NCI-H748 treated with DMSO at 0.1 percent for 48 hours (cell line): ENCODE results near the gene GHR.

Experiments
- DNase-seq: peaks from one replicate; lab custom pipeline; 2025; lab: John Stamatoyannopoulos, UW

The GHR gene

GRCh38 chr5:42604171-42604711 lies 181.0 kb downstream of the GHR start:
- no peak for DNase-seq

DNA sequence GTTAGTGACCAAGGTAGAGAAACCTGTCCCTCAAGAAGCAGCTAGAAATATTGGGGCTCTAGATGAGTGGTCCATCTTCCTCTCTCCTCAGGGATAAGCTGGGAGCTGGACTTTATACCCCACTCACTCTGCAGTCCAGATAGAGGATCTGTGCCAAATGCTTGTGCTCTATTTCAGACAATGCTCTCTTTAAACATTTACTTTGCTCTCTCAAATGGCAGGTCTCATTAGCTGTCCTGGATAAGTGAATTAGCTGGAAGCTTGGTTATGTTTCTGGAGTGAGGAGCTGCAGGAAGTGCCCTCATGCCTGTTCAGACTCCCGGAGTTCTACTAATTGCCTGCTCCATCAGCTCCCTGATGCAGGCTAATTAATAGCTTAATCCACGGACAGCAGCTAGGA lies 182.3 kb downstream of the GHR start:
- peak; percentile 46 for DNase-seq

DNA sequence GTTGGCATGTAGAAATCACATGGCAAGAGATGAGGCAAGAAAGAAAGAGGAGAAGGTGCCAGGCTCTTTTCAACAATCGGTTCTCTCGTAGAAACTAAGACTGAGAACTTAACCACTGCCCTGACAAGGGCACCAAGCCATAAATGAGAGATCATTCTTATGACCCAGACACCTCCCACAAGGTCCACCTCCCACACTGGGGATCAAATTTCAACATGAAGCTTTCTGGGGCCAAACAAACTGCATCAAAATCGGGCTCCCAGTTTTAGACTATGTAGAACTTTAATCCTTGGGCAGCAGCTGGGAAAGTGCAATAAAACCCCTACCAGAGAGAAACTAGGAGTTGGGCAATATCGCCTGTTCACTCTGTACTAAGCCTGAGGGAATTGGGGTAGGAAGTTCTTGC lies 183.2 kb downstream of the GHR start:
- DNase-seq = no peak

DNA sequence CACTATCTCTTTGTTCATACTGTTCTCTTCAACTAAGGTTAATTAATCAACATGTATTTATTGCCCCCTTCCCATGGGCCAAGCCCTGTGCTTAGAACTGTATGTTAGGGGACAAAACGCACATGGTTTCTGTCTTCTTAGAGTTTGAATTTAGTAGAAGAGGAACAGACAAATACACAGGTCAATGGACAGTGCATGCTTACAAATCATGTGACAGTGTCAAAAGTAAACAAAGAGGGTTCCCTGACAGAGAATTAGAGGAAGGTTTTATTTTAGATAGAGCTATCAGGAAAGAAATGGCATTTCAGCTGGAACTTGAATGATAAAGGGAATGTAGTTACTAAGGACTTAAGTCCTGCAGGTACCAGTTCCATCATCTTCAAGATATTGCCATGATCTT lies 188.2 kb downstream of the GHR start:
- DNase-seq = no peak

- DNase-seq = no peak
Observed at GRCh38 chr5:42612750-42613366, 189.6 kb downstream of the GHR start.

GRCh38 chr5:42614509-42614908 lies 191.3 kb downstream of the GHR start:
- no peak for DNase-seq

DNA sequence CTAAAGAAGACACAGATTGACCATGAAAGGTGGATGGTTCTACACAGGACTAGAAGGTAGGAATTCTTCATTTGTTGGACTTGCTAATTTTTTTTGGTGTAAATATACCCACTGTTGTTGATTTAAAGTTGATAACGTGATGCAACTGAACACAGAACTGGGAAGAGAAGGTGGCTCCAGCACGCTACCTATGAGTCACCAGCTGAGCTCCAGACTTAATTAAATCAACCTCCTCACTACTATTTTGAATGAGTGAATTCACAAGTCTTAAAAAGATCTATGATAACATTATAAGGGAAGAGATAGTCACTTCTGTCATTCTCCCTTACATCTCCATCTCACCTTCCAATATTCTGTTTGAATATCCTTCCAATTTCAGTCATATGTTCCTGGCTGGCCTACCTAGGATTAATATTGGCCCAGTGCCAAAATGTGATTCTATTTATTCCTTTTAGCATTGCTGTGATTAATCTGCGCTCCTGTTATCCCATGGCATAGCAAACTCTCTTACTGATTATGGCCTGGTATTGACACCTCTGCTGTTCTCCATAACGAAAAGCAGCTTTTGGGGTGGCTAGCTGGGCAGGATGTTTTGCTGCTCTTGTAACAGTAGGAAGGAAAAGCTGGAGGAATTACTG lies 197.5 kb downstream of the GHR start:
- no peak for DNase-seq

- no peak for DNase-seq
Observed at GRCh38 chr5:42621242-42621641, 198.0 kb downstream of the GHR start.

GRCh38 chr5:42621662-42622061 lies 198.4 kb downstream of the GHR start:
- DNase-seq = no peak

- no peak for DNase-seq
Observed at GRCh38 chr5:42624912-42625311, 201.7 kb downstream of the GHR start.

DNA sequence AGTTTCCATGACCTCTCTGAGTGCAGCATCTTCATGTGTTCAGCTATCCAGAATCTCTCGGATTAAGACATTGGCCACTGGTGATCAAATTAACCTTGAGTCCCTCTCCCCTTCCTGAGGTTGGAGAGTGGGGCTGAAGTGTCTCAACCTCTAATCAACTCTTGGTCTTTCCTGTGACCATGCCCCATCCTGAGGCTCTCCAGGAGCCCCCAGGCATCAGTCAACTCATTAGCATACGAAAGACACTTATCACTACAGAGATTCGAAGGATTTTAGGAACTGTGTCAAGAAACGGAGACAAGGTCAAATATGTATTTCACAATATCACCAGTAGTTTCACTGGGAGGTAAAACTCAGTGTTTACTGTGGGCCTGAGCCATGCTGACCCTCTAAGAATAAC lies 203.2 kb downstream of the GHR start:
- no peak for DNase-seq

DNA sequence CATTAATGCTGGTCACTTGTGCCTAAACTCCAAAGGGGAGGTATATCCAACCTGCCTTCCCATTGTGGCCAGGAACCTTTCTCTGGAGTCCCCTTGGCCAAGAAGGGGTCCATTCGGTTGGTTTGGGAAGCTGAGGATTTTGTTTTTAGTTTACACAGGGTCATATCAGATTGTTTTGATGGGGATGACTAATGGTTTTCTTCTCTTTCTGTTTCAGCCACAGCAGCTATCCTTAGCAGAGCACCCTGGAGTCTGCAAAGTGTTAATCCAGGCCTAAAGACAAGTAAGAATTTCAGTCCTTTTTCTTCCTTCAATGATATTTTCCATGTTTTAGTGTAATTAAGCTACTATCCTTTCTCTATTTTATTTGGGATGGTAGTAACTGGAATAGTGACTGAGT lies 205.6 kb downstream of the GHR start:
- no peak for DNase-seq

DNA sequence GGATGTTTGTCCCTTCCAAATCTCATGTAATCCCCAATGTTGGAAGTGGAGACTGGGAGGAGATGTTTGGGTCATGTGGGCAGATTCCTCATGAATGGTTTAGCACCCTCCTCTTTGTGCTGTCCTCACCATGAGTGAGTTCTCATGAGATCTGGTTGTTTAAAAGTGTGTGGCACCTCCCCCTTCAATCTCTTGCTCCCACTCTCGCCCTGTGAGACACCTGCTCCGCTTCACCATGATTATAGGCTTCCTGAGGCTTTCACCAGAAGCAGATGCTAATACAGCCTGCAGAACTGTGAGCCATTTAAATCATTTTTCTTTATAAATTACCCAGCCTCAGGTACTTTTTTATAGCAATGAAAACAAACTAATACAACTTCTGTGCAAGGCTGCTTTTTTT lies 206.0 kb downstream of the GHR start:
- DNase-seq = no peak

GRCh38 chr5:42631241-42631640 lies 208.0 kb downstream of the GHR start:
- DNase-seq = no peak

- no peak for DNase-seq
Observed at GRCh38 chr5:42632354-42632900, 209.2 kb downstream of the GHR start.

DNA sequence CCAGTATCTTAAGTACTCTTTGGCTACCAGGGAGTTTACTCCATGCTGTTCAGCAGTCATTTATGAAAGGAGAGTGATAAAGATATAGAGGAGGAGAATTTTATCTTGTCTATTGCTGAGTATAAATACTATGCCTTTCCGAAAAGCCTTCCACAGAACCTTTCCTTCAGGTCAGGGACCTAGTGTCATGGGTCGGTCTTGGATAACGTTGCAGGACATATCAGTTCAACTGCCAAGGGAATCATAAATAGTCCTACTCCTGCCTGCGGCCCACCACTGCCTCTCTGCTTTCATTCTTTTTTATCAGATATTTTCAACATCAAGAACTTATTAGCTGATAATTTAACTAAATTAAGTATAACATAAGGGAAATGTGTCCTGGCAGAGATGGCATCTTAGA lies 211.3 kb downstream of the GHR start:
- no peak for DNase-seq

DNA sequence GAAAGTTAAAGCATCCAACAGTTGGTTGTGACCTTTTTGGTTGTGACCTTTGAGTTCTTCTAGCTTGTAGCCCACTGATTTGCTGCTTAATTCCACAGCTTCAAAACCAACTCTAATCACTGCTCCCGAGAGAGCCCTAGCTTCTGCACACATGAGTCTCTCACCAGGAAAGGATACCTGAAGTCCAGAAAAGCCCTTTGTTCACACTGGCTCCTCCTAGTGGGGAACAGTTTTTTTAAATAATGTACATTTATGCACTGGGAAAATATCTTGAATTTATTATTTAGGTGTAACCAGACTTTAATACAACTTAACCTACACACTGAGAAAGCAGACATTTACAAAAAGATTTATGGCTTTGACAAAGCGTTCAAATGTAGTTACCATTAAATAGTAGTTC lies 213.2 kb downstream of the GHR start:
- peak; percentile 95 for DNase-seq

DNA sequence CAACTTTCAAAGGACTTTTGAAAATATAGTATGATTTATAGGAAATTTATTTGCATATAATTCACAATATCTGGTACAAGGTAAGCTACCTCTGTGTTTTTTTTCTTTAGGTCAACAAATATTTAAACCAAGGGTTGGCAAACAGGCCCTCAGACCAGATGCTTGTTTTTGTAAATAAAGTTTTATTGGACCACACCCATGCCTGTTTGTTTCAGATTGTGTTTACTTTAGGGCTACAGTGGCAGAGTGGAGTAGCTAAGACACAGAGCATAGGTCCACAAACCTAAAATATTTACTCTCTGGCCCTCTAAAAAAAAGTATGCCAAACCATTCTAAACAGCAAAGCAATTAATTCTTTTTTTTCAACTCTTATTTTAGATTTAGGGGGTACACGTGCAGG lies 213.7 kb downstream of the GHR start:
- peak; percentile 97 for DNase-seq

DNA sequence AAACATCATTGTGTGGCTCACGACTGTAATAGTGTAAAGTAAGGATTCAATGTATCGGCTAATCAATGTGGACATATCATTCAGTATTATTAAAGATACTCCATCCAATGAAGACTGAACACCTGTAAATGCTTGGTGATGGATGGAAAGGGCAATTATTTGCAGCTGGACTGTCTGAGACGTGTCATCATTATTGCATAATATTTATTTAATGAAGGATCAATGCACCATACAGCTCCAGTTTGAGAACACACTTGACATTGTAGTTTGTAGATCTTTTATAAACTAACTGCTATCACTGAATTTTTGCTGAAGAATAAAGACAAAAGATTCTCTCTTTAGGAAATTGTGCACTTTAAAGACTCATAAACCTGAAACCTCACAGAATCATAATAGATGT lies 215.7 kb downstream of the GHR start:
- peak; percentile 93 for DNase-seq

DNA sequence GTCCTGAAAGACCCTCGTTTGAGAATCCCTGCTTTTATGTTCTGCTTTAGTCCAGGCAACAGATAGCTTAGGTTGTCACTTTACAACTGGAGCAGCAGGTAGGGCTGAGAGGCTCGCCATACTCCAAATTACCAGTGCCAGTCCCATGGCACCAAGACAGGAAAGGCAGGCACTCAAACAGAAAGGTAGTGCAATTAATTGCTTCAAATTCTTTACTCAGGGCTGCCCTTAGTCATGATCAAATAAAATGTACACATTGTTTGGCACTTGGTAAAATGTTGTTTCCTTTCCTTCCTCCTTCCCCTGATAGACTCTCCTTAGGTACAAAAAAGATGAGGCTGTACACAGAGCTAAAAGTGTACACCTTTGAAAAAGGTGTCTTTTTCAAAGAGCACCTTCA lies 217.6 kb downstream of the GHR start:
- DNase-seq = no peak

GRCh38 chr5:42641336-42642005 lies 218.2 kb downstream of the GHR start:
- DNase-seq = no peak

GRCh38 chr5:42642006-42642405 lies 218.8 kb downstream of the GHR start:
- DNase-seq = no peak

DNA sequence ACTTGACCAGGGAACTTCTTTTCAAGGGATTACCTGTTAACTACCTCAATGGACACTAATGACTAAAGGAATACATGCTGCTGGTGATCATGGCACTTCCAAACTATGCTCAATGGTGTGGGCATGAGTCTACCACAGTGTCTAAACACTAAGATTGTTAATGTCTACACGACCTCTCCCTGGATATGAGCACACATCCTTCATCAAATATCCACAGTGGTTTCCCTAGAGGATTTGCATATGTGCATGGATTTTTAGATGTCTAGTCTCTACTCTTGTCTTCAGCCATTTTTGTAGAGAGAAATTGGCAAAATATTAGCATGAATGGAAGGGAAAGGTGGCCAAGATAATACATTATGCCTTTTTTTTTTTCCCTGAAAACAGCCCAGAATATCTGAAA lies 220.1 kb downstream of the GHR start:
- no peak for DNase-seq
